ENCODE results near the gene KLK15.

Gene KLK15

GRCh38 chr19:50808856-50809255, 24.5 kb downstream of the KLK15 start:
- TF ChIP-seq CTCF (conservative IDR thresholded peaks at IDR 0.05; ENCODE audit: control insufficient read depth, insufficient read depth, low read depth, low read length), result no peak
- no peak overlapping the region for H3K4me3 ChIP-seq (ENCODE audit: control insufficient read depth, low read depth, low read length)
- no peak for DNase-seq (ENCODE audit: low read depth)

GRCh38 chr19:50804420-50805272, 28.7 kb downstream of the KLK15 start:
- no peak for TF ChIP-seq CTCF (conservative IDR thresholded peaks at IDR 0.05; ENCODE audit: control insufficient read depth, insufficient read depth, low read depth, low read length)
- peak overlapping the region; percentile 99 for H3K4me3 ChIP-seq (ENCODE audit: control insufficient read depth, low read depth, low read length)
- DNase-seq (ENCODE audit: low read depth), result peak; percentile 98

- TF ChIP-seq CTCF (conservative IDR thresholded peaks at IDR 0.05; ENCODE audit: control insufficient read depth, insufficient read depth, low read depth, low read length), result no peak
- H3K4me3 ChIP-seq (ENCODE audit: control insufficient read depth, low read depth, low read length), result peak overlapping the region; percentile 99
- peak; percentile 10 for DNase-seq (ENCODE audit: low read depth)
These were observed 29.5 kb downstream of the KLK15 start for GRCh38 chr19:50803633-50804419.

GRCh38 chr19:50801107-50801506, 32.3 kb downstream of the KLK15 start:
- H3K4me3 ChIP-seq (ENCODE audit: control insufficient read depth, low read depth, low read length), result no peak overlapping the region
- TF ChIP-seq CTCF (conservative IDR thresholded peaks at IDR 0.05; ENCODE audit: control insufficient read depth, insufficient read depth, low read depth, low read length), result no peak
- no peak for DNase-seq (ENCODE audit: low read depth)

DNA sequence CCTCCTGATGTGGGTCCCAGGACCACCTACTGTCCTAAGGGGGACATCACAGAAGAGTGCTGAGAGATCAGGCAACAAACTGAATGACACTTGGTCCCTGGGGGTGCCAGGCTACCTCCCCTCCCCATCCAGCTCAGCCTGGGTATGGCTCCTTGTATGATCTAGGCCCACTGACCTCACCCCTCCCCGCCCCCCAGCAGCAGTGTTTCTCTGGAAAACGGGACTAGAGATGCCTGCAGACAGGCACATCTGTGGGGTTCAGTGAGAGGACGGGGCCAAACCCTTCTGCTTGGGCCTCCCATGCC, 33.9 kb downstream of the KLK15 start:
- no peak for TF ChIP-seq CTCF (conservative IDR thresholded peaks at IDR 0.05; ENCODE audit: control insufficient read depth, insufficient read depth, low read depth, low read length)
- no peak overlapping the region for H3K4me3 ChIP-seq (ENCODE audit: control insufficient read depth, low read depth, low read length)
- no peak for DNase-seq (ENCODE audit: low read depth)

GRCh38 chr19:50798659-50799546, 34.5 kb downstream of the KLK15 start:
- TF ChIP-seq CTCF (conservative IDR thresholded peaks at IDR 0.05; ENCODE audit: control insufficient read depth, insufficient read depth, low read depth, low read length), result no peak
- no peak for DNase-seq (ENCODE audit: low read depth)
- no peak overlapping the region for H3K4me3 ChIP-seq (ENCODE audit: control insufficient read depth, low read depth, low read length)
